ENCODE measurements around the gene RUNX1. TPM values are rescaled to one million over a fixed set of nuclear protein-coding genes. Genes with fewer than 3 reads are reported as not detected.

RUNX1 gene
- total RNA-seq, 1 donor from 2014 or later, result 121 TPM

- Mint-ChIP-seq H3K4me3 (ENCODE audit: low read depth) (peak overlapping the region; percentile 93), H3K9me3 (no peaks in the 10 kb centered on the region), H3K36me3 (ENCODE audit: low read depth) (peaks cover 91% of the 10 kb centered on the region), H3K27me3 (ENCODE audit: low read depth) (no peaks in the 10 kb centered on the region), H3K27ac (peak overlapping the region; percentile 96), H3K4me1 (ENCODE audit: low read depth) (peaks cover 85% of the 10 kb centered on the region)
- intact Hi-C loops (cut with micrococcal nuclease), result loop anchor here (10.0 kb wide), 1 partner anchor 482 kb away; no protein-coding TSS in a partner anchor
- DNase-seq (ENCODE audit: low spot score), result no peak
Measured at GRCh38 chr21:35042836-35043235, 6.3 kb downstream of the RUNX1 start.

DNA sequence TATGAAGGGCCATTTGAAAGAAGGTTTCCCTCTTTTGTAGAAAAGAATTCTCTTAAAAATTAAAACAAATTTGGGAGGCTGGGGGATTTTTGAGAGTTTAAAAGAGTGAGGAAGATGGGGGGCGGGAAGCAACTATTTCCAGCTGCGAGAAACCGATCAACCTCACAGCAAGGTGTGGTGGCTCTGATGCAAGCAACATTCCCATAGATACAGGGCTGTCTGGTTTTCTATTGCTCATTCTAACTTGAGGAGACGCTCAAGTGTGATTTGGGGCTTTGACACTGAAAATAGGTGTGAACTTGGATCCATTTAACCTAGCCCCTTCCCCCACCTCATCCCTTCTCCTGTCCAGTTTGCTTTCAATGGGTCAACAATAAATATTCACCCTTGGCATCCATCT lies 7.2 kb downstream of the RUNX1 start:
- peaks cover 92% of the 10 kb centered on the region for H3K36me3 Mint-ChIP-seq (ENCODE audit: low read depth)
- no peak for DNase-seq (ENCODE audit: low spot score)
- intact Hi-C loops (cut with micrococcal nuclease), result loop anchor here (10.0 kb wide), 1 partner anchor 483 kb away; no protein-coding TSS in a partner anchor
- H3K4me1 Mint-ChIP-seq (ENCODE audit: low read depth), result peaks cover 92% of the 10 kb centered on the region
- no peaks in the 10 kb centered on the region for H3K27me3 Mint-ChIP-seq (ENCODE audit: low read depth)
- peak overlapping the region; percentile 96 for H3K27ac Mint-ChIP-seq
- H3K9me3 Mint-ChIP-seq, result no peaks in the 10 kb centered on the region
- peak overlapping the region; percentile 93 for H3K4me3 Mint-ChIP-seq (ENCODE audit: low read depth)

DNA sequence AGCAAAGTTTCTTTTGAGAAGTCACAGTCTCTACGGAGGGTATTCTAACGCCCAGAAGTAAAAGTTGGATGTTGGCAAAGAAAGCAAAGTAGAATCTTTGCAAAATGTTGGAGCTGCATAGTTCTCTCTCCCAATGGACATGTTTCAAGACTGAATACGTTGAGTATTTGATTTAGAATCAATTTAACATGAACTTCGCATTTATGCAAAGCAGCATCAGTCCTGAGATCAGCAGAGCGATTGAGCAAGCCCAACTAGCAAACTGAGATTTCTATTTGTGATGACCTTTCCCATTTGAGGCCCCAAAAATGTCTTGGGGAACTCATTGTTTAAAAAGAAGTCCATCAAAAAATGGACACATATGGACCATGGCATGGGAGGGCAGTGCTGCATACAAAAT lies 8.0 kb downstream of the RUNX1 start:
- no peak for DNase-seq (ENCODE audit: low spot score)
- Mint-ChIP-seq H3K36me3 (ENCODE audit: low read depth) (peaks cover 88% of the 10 kb centered on the region), H3K27ac (peak overlapping the region; percentile 96), H3K9me3 (no peaks in the 10 kb centered on the region), H3K4me1 (ENCODE audit: low read depth) (peaks cover 94% of the 10 kb centered on the region), H3K4me3 (ENCODE audit: low read depth) (peak overlapping the region; percentile 93), H3K27me3 (ENCODE audit: low read depth) (no peaks in the 10 kb centered on the region)
- intact Hi-C loops (cut with micrococcal nuclease), result loop anchor here (10.0 kb wide), 1 partner anchor 484 kb away; no protein-coding TSS in a partner anchor

DNA sequence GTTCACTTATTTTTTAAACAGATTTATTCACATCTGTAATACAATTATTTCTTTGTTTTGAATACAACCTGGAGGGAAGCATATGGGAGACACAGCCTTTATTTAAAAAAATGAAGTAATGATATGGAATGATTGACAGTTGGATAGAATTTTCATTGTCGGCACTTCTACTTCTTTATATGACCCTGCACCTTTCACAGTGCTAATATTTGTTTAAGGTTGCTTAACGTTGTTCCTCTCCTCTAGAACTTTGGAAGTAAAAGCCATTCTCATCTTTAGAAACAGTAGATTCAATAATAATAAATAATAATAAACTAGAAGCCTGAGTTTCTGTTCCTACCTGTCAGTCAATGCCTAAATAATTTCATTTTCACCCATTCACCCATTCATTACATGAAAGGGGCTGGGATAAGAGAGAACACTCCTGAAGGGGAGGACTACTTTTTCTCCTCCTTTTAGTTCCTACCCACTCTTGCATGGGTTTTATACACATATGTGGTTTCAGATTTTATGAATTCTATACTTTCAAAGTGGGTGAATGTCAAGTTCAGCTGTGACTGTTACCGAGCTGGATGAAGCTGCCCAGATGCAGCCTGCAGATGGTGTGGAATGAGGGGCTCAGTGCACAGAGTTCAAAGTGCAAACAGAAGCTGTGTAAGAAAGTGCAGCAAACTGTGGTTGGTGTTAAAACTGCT lies 9.4 kb downstream of the RUNX1 start:
- intact Hi-C loops (cut with micrococcal nuclease), result loop anchor here (10.0 kb wide), 1 partner anchor 485 kb away; no protein-coding TSS in a partner anchor
- H3K4me3 Mint-ChIP-seq (ENCODE audit: low read depth), result peak overlapping the region; percentile 52
- peak overlapping the region; percentile 78 for H3K27ac Mint-ChIP-seq
- no peak for DNase-seq (ENCODE audit: low spot score)
- peaks cover 93% of the 10 kb centered on the region for H3K4me1 Mint-ChIP-seq (ENCODE audit: low read depth)
- H3K9me3 Mint-ChIP-seq, result no peaks in the 10 kb centered on the region
- no peaks in the 10 kb centered on the region for H3K27me3 Mint-ChIP-seq (ENCODE audit: low read depth)
- peaks cover 87% of the 10 kb centered on the region for H3K36me3 Mint-ChIP-seq (ENCODE audit: low read depth)

- H3K9me3 Mint-ChIP-seq, result no peaks in the 10 kb centered on the region
- H3K4me3 Mint-ChIP-seq (ENCODE audit: low read depth), result peak overlapping the region; percentile 63
- H3K4me1 Mint-ChIP-seq (ENCODE audit: low read depth), result peaks cover 93% of the 10 kb centered on the region
- no peaks in the 10 kb centered on the region for H3K27me3 Mint-ChIP-seq (ENCODE audit: low read depth)
- H3K36me3 Mint-ChIP-seq (ENCODE audit: low read depth), result peaks cover 87% of the 10 kb centered on the region
- H3K27ac Mint-ChIP-seq, result peak overlapping the region; percentile 95
- intact Hi-C loops (cut with micrococcal nuclease), result no loop called here
- DNase-seq (ENCODE audit: low spot score), result no peak
Measured at GRCh38 chr21:35038772-35039319, 10.3 kb downstream of the RUNX1 start.

- H3K36me3 Mint-ChIP-seq (ENCODE audit: low read depth), result peaks cover 87% of the 10 kb centered on the region
Measured at GRCh38 chr21:35037384-35037765, 11.7 kb downstream of the RUNX1 start.

DNA sequence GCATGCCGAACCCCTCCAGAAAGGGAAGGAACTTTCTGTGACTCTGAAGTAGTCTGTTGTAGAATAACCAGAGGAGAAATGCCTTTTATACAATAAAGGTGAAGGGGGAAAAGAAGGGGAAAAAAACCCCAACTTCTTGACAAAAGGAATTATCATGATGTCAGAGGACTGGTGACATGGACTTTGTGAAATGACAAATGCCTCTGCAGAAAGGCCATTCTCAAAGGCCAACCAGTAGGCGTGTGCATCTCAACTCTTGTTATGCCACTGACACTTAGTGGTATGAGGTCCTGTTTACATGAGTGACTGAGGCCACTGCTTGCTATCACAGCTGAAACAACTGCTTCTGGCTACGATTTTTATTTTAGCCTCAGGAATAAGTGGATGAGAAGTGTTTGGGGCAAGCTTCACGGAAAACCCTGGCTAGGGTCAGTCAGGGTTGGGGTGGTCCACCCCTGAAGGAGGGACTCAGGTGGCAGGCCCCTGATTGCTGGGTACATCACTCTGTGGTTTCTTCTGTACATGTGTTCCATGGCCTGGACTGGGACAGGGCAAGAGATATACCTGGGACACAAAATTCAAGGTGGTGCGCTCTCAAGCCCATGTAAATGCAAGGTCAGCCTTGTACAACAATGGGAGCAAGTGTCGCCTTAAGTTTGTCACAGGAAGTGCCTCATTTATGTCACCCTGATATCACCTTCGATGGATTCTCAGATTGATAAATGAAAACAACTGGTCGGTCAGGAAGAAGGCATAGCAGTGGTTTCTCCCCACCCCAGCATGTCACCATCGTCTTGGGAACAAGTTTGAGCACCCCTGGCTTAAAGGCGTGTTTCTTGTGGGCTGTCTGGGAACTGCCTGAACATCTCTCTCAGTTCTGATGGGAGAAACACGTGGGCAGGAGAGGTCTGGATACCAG lies 12.4 kb downstream of the RUNX1 start:
- H3K4me3 Mint-ChIP-seq (ENCODE audit: low read depth), result peak overlapping the region; percentile 65
- peaks cover 87% of the 10 kb centered on the region for H3K36me3 Mint-ChIP-seq (ENCODE audit: low read depth)
- peak overlapping the region; percentile 95 for H3K27ac Mint-ChIP-seq
- no peaks in the 10 kb centered on the region for H3K27me3 Mint-ChIP-seq (ENCODE audit: low read depth)
- DNase-seq (ENCODE audit: low spot score), result no peak
- H3K9me3 Mint-ChIP-seq, result peaks cover 4% of the 10 kb centered on the region
- H3K4me1 Mint-ChIP-seq (ENCODE audit: low read depth), result peaks cover 93% of the 10 kb centered on the region
- intact Hi-C loops (cut with micrococcal nuclease), result loop anchor here (1.0 kb wide), 2 partner anchors 9 kb away; no protein-coding TSS in a partner anchor

More at GRCh38 chr21:35037384-35037765, 11.7 kb downstream of the RUNX1 start:
- DNase-seq (ENCODE audit: low spot score), result no peak
- H3K27ac Mint-ChIP-seq, result peak overlapping the region; percentile 95
- H3K27me3 Mint-ChIP-seq (ENCODE audit: low read depth), result no peaks in the 10 kb centered on the region
- H3K9me3 Mint-ChIP-seq, result peaks cover 4% of the 10 kb centered on the region
- intact Hi-C loops (cut with micrococcal nuclease), result no loop called here
- peaks cover 93% of the 10 kb centered on the region for H3K4me1 Mint-ChIP-seq (ENCODE audit: low read depth)
- peak overlapping the region; percentile 65 for H3K4me3 Mint-ChIP-seq (ENCODE audit: low read depth)

DNA sequence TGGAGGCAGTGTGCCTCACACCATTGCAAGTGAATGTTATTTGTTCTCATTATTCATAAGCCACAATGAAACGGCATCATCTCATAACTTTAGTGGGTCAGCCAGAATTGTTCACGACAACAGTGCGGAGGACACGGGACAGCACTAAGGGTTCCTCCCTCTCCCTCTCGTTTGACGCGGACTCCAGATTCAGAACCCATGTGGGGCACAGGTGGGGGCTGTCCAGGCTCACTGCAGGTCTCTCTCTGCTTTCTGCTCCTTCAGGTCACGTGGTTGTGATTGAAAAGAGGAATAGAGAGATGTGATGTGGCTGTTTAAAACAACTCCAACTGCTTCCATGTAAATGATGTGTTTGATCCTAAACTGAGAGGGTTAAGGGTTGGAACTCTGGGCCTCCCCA lies 13.5 kb downstream of the RUNX1 start:
- intact Hi-C loops (cut with micrococcal nuclease), result no loop called here
- DNase-seq (ENCODE audit: low spot score), result no peak
- Mint-ChIP-seq H3K27ac (peak overlapping the region; percentile 98), H3K9me3 (peaks cover 4% of the 10 kb centered on the region), H3K36me3 (ENCODE audit: low read depth) (peaks cover 88% of the 10 kb centered on the region), H3K4me3 (ENCODE audit: low read depth) (peak overlapping the region; percentile 59), H3K4me1 (ENCODE audit: low read depth) (peaks cover 91% of the 10 kb centered on the region), H3K27me3 (ENCODE audit: low read depth) (no peaks in the 10 kb centered on the region)

GRCh38 chr21:35035116-35035515 lies 14.0 kb downstream of the RUNX1 start:
- peak overlapping the region; percentile 98 for H3K27ac Mint-ChIP-seq
- peaks cover 4% of the 10 kb centered on the region for H3K9me3 Mint-ChIP-seq
- intact Hi-C loops (cut with micrococcal nuclease), result no loop called here
- DNase-seq (ENCODE audit: low spot score), result no peak
- H3K4me1 Mint-ChIP-seq (ENCODE audit: low read depth), result peaks cover 93% of the 10 kb centered on the region
- H3K36me3 Mint-ChIP-seq (ENCODE audit: low read depth), result peaks cover 89% of the 10 kb centered on the region
- peak overlapping the region; percentile 53 for H3K4me3 Mint-ChIP-seq (ENCODE audit: low read depth)
- H3K27me3 Mint-ChIP-seq (ENCODE audit: low read depth), result no peaks in the 10 kb centered on the region

- Mint-ChIP-seq H3K4me3 (ENCODE audit: low read depth) (peak overlapping the region; percentile 53), H3K27me3 (ENCODE audit: low read depth) (no peaks in the 10 kb centered on the region), H3K9me3 (peaks cover 4% of the 10 kb centered on the region), H3K27ac (peak overlapping the region; percentile 98), H3K36me3 (ENCODE audit: low read depth) (peaks cover 90% of the 10 kb centered on the region), H3K4me1 (ENCODE audit: low read depth) (peaks cover 93% of the 10 kb centered on the region)
- intact Hi-C loops (cut with micrococcal nuclease), result no loop called here
- DNase-seq (ENCODE audit: low spot score), result no peak
Measured at GRCh38 chr21:35034203-35034926, 14.7 kb downstream of the RUNX1 start.

DNA sequence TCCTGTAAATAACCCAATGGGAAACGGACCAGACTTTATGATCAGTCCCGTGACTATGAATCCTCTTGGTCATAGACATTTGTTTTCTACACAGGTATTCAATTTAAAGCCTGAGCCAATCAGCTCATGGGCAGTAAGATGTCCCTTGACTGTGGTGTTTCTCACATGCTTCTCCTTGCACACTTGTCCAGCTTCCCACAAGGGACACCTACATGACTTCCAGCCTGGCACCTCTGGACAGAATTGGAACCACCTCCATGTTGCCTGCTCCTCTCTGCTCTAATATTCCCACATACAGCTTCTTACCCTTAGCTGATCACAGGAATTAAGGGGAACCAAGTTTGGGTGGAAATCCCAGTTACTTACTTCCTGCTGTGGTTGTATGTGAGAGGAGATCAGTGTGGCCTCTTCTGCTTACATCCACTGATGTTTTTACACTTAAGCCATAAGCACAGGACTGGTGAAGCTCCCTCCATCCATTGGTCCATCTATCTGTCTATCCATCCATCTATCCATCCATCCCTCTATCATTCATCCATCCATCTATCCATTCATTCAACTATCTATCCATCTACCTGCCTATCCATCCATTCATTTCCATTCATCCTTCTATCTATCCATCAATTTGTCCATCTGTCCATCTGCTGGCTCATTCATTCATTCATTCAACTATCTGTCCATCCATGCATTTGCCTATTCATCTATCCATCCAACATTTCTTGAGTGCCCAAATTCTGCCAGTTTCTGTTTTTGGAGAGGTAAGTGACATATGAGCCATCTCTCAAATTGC lies 16.4 kb downstream of the RUNX1 start:
- peaks cover 90% of the 10 kb centered on the region for H3K36me3 Mint-ChIP-seq (ENCODE audit: low read depth)
- H3K4me3 Mint-ChIP-seq (ENCODE audit: low read depth), result no peak overlapping the region
- no peaks in the 10 kb centered on the region for H3K27me3 Mint-ChIP-seq (ENCODE audit: low read depth)
- no peak for DNase-seq (ENCODE audit: low spot score)
- H3K4me1 Mint-ChIP-seq (ENCODE audit: low read depth), result peaks cover 94% of the 10 kb centered on the region
- intact Hi-C loops (cut with micrococcal nuclease), result no loop called here
- H3K27ac Mint-ChIP-seq, result peak overlapping the region; percentile 98
- peaks cover 4% of the 10 kb centered on the region for H3K9me3 Mint-ChIP-seq
